GM19328 (cell line): Measurements from ENCODE around the gene PDX1.

Experiments
- ATAC-seq: cut with Tn5 transposase; IDR thresholded peaks from one replicate; pipeline ENCODE4 v1.9.1; 2021; ENCODE audit warnings: mild to moderate bottlenecking, moderate library complexity; ENCODE audit not compliant: unreplicated experiment

PDX1 gene

GRCh38 chr13:27969082-27969865 is 49.5 kb downstream of the PDX1 start, which contains the start of gene CDX2:
Gene CDX2 (minus strand): TSS chr13:27969315. CDS start chr13:27969006, 309 bp downstream.
- ATAC-seq = no peak

- no peak for ATAC-seq
Measured at GRCh38 chr13:27969866-27970229, 50.0 kb downstream of the PDX1 start.

GRCh38 chr13:27970382-27971235 is 50.8 kb downstream of the PDX1 start:
- no peak for ATAC-seq

- no peak for ATAC-seq
Measured at GRCh38 chr13:27971236-27971645, 51.4 kb downstream of the PDX1 start.

- no peak for ATAC-seq
Measured at GRCh38 chr13:27971776-27972477, 52.1 kb downstream of the PDX1 start.

GRCh38 chr13:27972478-27972820 is 52.6 kb downstream of the PDX1 start:
- ATAC-seq = no peak

DNA sequence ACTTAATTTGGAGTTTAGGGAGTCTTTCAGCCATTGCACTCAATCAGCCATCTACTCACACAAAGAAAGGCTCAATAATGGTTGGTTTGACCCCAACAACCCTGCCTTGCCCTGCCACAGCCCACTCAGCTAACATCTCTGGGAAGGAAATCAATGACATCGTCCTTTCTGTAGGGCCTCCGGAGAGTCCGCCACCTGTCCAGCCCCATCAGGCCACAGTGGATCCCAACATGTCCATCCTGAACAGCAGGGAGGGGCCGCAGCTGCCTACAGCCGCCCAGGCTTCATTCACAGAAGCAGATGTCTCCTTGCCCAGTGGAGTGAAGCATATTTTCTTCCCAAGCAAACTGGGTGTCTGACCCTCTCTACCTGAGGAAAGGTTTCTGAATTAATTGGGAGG is 53.5 kb downstream of the PDX1 start:
- no peak for ATAC-seq

- ATAC-seq = no peak
Measured at GRCh38 chr13:27973961-27974662, 54.3 kb downstream of the PDX1 start.
